Calu3 (cell line): ENCODE results near the gene H2BK1. TPM values are rescaled to one million over a fixed set of nuclear protein-coding genes. Genes with fewer than 3 reads are reported as not detected.

Experiments used
- BruUV-seq: library from RNA; stranded (reverse); fragments of 400-500 nt; replicated peaks from 2 replicates; lab custom pipeline; 2021; lab: Mats Ljungman, UMichigan
- CTCF ChIA-PET: fragments of 300-600 bp; sonication (Branson Sonifier 250); formaldehyde crosslinking; loops from one replicate; lab custom pipeline; 2022; ENCODE audit warnings: antibody characterized with exemption; lab: Charles Lee
- DNase-seq: peaks from one replicate; pipeline ENCODE4 v3.0.0; 2022
- H3K27ac Mint-ChIP-seq: one replicate; pipeline ENCODE4 v1.8.0; 2022; ENCODE audit warnings: mixed read lengths; ENCODE audit not compliant: unreplicated experiment
- H3K27me3 Mint-ChIP-seq: one replicate; pipeline ENCODE4 v1.8.0; 2022; ENCODE audit warnings: mixed read lengths; ENCODE audit not compliant: unreplicated experiment
- H3K36me3 Mint-ChIP-seq: one replicate; pipeline ENCODE4 v1.8.0; 2022; ENCODE audit warnings: mild to moderate bottlenecking, moderate library complexity, mixed read lengths; ENCODE audit not compliant: insufficient read depth, unreplicated experiment
- H3K4me1 Mint-ChIP-seq: one replicate; pipeline ENCODE4 v1.8.0; 2022; ENCODE audit warnings: mild to moderate bottlenecking, low read depth, mixed read lengths; ENCODE audit not compliant: unreplicated experiment
- H3K4me3 Mint-ChIP-seq: one replicate; pipeline ENCODE4 v1.8.0; 2022; ENCODE audit warnings: mild to moderate bottlenecking, low read depth, moderate library complexity, mixed read lengths; ENCODE audit not compliant: unreplicated experiment
- H3K9me3 Mint-ChIP-seq: one replicate; pipeline ENCODE4 v1.8.0; 2022; ENCODE audit warnings: low read depth, mixed read lengths; ENCODE audit not compliant: unreplicated experiment
- intact Hi-C: fragments of 100-400 bp; cut with micrococcal nuclease; formaldehyde crosslinking; loops from one replicate; pipeline ENCODE4 v1.10.0; 2022; ENCODE audit not compliant: unreplicated experiment
- total RNA-seq: library from RNA; stranded (reverse); gene quantifications from 2 replicates; pipeline ENCODE4 v1.2.3, GENCODE V29; 2022
- TF ChIP-seq, protein P1 (sequence below): fragments of 200-600 bp; IDR thresholded peaks from one replicate; pipeline ENCODE4 v1.8.0; 2022; ENCODE audit warnings: antibody characterized with exemption; ENCODE audit not compliant: unreplicated experiment

H2BK1 gene
- total RNA-seq, 1 experiment from 2014 or later = not detected

GRCh38 chr7:151254851-151255250 is 44.6 kb upstream of the H2BK1 start:
- BruUV-seq = no TSS peak

DNA sequence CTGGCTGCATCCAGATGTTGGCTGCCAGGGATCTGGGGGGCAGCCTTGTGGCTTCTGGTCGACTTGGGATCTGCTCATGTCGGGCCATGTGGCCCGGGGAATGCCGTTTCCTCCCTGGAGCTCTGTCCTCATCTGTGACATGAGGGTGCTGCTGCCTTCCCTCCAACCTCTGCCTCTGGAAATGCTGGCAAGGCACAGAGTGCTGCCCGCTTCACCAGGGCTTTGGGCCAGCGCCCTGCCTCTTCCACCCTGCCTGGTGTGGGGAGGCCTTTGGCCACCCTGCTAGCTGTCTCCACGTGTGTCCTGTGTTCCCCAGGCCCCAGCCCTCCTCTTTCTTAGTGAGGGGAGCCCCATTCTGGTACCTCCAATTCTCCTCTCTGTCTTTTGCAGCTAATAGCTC is 44.0 kb upstream of the H2BK1 start:
- H3K9me3 Mint-ChIP-seq = no peaks in the 10 kb centered on the region
- no TSS peak for BruUV-seq
- no peak overlapping the region for H3K27ac Mint-ChIP-seq
- peaks cover 12% of the 10 kb centered on the region for H3K4me1 Mint-ChIP-seq
- CTCF ChIA-PET = no interaction called here
- DNase-seq = no peak
- peaks cover 13% of the 10 kb centered on the region for H3K36me3 Mint-ChIP-seq
- H3K4me3 Mint-ChIP-seq = no peak overlapping the region
- TF ChIP-seq, protein P1, sequence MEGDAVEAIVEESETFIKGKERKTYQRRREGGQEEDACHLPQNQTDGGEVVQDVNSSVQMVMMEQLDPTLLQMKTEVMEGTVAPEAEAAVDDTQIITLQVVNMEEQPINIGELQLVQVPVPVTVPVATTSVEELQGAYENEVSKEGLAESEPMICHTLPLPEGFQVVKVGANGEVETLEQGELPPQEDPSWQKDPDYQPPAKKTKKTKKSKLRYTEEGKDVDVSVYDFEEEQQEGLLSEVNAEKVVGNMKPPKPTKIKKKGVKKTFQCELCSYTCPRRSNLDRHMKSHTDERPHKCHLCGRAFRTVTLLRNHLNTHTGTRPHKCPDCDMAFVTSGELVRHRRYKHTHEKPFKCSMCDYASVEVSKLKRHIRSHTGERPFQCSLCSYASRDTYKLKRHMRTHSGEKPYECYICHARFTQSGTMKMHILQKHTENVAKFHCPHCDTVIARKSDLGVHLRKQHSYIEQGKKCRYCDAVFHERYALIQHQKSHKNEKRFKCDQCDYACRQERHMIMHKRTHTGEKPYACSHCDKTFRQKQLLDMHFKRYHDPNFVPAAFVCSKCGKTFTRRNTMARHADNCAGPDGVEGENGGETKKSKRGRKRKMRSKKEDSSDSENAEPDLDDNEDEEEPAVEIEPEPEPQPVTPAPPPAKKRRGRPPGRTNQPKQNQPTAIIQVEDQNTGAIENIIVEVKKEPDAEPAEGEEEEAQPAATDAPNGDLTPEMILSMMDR = no peak
- intact Hi-C loops = no loop called here
- H3K27me3 Mint-ChIP-seq = peaks cover 100% of the 10 kb centered on the region

More at GRCh38 chr7:151254851-151255250, 44.6 kb upstream of the H2BK1 start:
- H3K4me1 Mint-ChIP-seq = peaks cover 9% of the 10 kb centered on the region
- H3K36me3 Mint-ChIP-seq = peaks cover 9% of the 10 kb centered on the region
- H3K9me3 Mint-ChIP-seq = no peaks in the 10 kb centered on the region
- peaks cover 100% of the 10 kb centered on the region for H3K27me3 Mint-ChIP-seq
- no peak overlapping the region for H3K4me3 Mint-ChIP-seq
- intact Hi-C loops = no loop called here
- TF ChIP-seq, protein P1 = no peak
- DNase-seq = no peak
- no peak overlapping the region for H3K27ac Mint-ChIP-seq
- CTCF ChIA-PET = no interaction called here

GRCh38 chr7:151252961-151253711 is 42.8 kb upstream of the H2BK1 start:
- no peak for DNase-seq
- H3K9me3 Mint-ChIP-seq = no peaks in the 10 kb centered on the region
- H3K27ac Mint-ChIP-seq = no peak overlapping the region
- peaks cover 16% of the 10 kb centered on the region for H3K36me3 Mint-ChIP-seq
- H3K27me3 Mint-ChIP-seq = peaks cover 100% of the 10 kb centered on the region
- CTCF ChIA-PET = no interaction called here
- intact Hi-C loops = no loop called here
- no peak overlapping the region for H3K4me3 Mint-ChIP-seq
- no TSS peak for BruUV-seq
- TF ChIP-seq, protein P1 = no peak
- H3K4me1 Mint-ChIP-seq = peaks cover 24% of the 10 kb centered on the region

DNA sequence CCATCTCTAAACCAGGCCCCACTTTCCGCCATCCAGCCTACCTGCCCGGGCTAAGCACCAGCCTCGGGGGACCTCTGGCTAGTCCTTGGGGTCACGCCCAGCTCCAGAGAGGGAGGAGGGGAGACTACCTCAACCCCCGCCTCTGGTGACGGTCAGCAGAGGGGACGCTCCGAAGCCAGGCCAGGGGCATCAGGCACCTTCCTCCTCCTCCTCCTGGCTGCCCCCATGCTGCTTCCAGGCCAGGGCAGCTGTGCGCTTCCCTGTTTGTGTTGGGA is 42.2 kb upstream of the H2BK1 start:
- peak overlapping the region; percentile 42 for H3K4me3 Mint-ChIP-seq
- H3K4me1 Mint-ChIP-seq = peaks cover 28% of the 10 kb centered on the region
- CTCF ChIA-PET = interaction anchor here (1.2 kb wide), 1 partner anchor 10 kb away, joined by 3 read pairs; no protein-coding TSS in a partner anchor
- no TSS peak for BruUV-seq
- intact Hi-C loops = no loop called here
- H3K36me3 Mint-ChIP-seq = peaks cover 16% of the 10 kb centered on the region
- no peaks in the 10 kb centered on the region for H3K9me3 Mint-ChIP-seq
- DNase-seq = no peak
- TF ChIP-seq, protein P1 = no peak
- H3K27me3 Mint-ChIP-seq = peaks cover 100% of the 10 kb centered on the region
- no peak overlapping the region for H3K27ac Mint-ChIP-seq
